Measurements from ENCODE around the gene COASY.

The COASY gene

GRCh38 chr17:42553161-42553818 lies 8.7 kb upstream of the COASY start:
- DNase-seq (ENCODE audit: low read depth): no peak

GRCh38 chr17:42553866-42554249 lies 8.1 kb upstream of the COASY start:
- DNase-seq (ENCODE audit: low read depth): no peak

- DNase-seq (ENCODE audit: low read depth): peak; percentile 87
These were observed 7.5 kb upstream of the COASY start for GRCh38 chr17:42554250-42555121.

GRCh38 chr17:42555122-42555622 lies 6.8 kb upstream of the COASY start:
- DNase-seq (ENCODE audit: low read depth): no peak

- peak; percentile 51 for DNase-seq (ENCODE audit: low read depth)
These were observed 5.9 kb upstream of the COASY start for GRCh38 chr17:42555961-42556617.

GRCh38 chr17:42559075-42559474 lies 2.9 kb upstream of the COASY start:
- DNase-seq (ENCODE audit: low read depth): no peak

GRCh38 chr17:42560246-42560645 lies 1.7 kb upstream of the COASY start:
- DNase-seq (ENCODE audit: low read depth): no peak

- peak; percentile 54 for DNase-seq (ENCODE audit: low read depth)
These were observed 617 bp downstream of the COASY start for GRCh38 chr17:42562388-42563142.

- no peak for DNase-seq (ENCODE audit: low read depth)
These were observed 1.2 kb downstream of the COASY start for GRCh38 chr17:42563143-42563509.

GRCh38 chr17:42563543-42563942 lies 1.6 kb downstream of the COASY start:
- peak; percentile 36 for DNase-seq (ENCODE audit: low read depth)

- DNase-seq (ENCODE audit: low read depth): no peak
These were observed 2.0 kb downstream of the COASY start for GRCh38 chr17:42563950-42564349.

GRCh38 chr17:42564815-42565522 lies 3.0 kb downstream of the COASY start:
- no peak for DNase-seq (ENCODE audit: low read depth)

- no peak for DNase-seq (ENCODE audit: low read depth)
These were observed 3.7 kb downstream of the COASY start for GRCh38 chr17:42565523-42566214.

- no peak for DNase-seq (ENCODE audit: low read depth)
These were observed 4.4 kb downstream of the COASY start for GRCh38 chr17:42566215-42566882.

GRCh38 chr17:42566883-42567573 lies 5.1 kb downstream of the COASY start, which contains the start of gene MLX:
MLX (plus strand) TSS chr17:42567100; CDS start chr17:42567125, 25 bp downstream.
- peak; percentile 94 for DNase-seq (ENCODE audit: low read depth)

GRCh38 chr17:42568341-42569111 lies 6.6 kb downstream of the COASY start:
- DNase-seq (ENCODE audit: low read depth): no peak

GRCh38 chr17:42571435-42572225 lies 9.7 kb downstream of the COASY start:
- no peak for DNase-seq (ENCODE audit: low read depth)

- no peak for DNase-seq (ENCODE audit: low read depth)
These were observed 11.1 kb downstream of the COASY start for GRCh38 chr17:42573095-42573494.
